Activated CD4-positive, CD25-positive, alpha-beta regulatory T cell treated with anti-CD3 and anti-CD28 coated beads, Interleukin-2, amount 50 U/mL, for 24 hours (primary cell): ENCODE results near the gene AMZ1.
A peak's percentile ranks its signal among the peaks of the same experiment; 100 is the strongest.
"Not testable (repeated sequence)": the region's sequence is repeated elsewhere in the genome, so short reads cannot be mapped to it uniquely, and the experiment has no call there.

Experiments used
- ATAC-seq, 2 donors: fragments of 150-1000 bp; cut with Tn5 transposase; one replicate each; pipeline ENCODE4 v1.10.0; 2021; ENCODE audit warnings: mild to moderate bottlenecking in 1 of 2, moderate library complexity in 1 of 2

Gene AMZ1

GRCh38 chr7:2692543-2692942, 4.5 kb downstream of the AMZ1 start:
- no peak for ATAC-seq

GRCh38 chr7:2693420-2694121, 5.6 kb downstream of the AMZ1 start:
- ATAC-seq, result not testable (repeated sequence)

GRCh38 chr7:2694122-2694436, 6.1 kb downstream of the AMZ1 start:
- not testable (repeated sequence) for ATAC-seq

GRCh38 chr7:2698581-2699288, 10.7 kb downstream of the AMZ1 start:
- peak; percentile 91 to 93 for ATAC-seq

GRCh38 chr7:2699289-2699620, 11.3 kb downstream of the AMZ1 start:
- no peak for ATAC-seq

- no peak for ATAC-seq
Measured at GRCh38 chr7:2700141-2700850, 12.3 kb downstream of the AMZ1 start.

- ATAC-seq, result no peak
Measured at GRCh38 chr7:2701424-2701823, 13.4 kb downstream of the AMZ1 start.

- ATAC-seq, result no peak
Measured at GRCh38 chr7:2701832-2702593, 14.0 kb downstream of the AMZ1 start.

GRCh38 chr7:2702594-2702957, 14.6 kb downstream of the AMZ1 start:
- ATAC-seq, result no peak

- no peak for ATAC-seq
Measured at GRCh38 chr7:2705371-2706096, 17.5 kb downstream of the AMZ1 start.

- ATAC-seq, result no peak
Measured at GRCh38 chr7:2706685-2707126, 18.7 kb downstream of the AMZ1 start.

GRCh38 chr7:2707481-2707880, 19.5 kb downstream of the AMZ1 start:
- ATAC-seq, result no peak

GRCh38 chr7:2708041-2708440, 20.0 kb downstream of the AMZ1 start:
- no peak for ATAC-seq

- ATAC-seq, result no peak
Measured at GRCh38 chr7:2708547-2709310, 20.7 kb downstream of the AMZ1 start.

GRCh38 chr7:2709553-2710285, 21.7 kb downstream of the AMZ1 start:
- ATAC-seq, result peak; percentile 86 to 87

- peak; percentile 73 to 76 for ATAC-seq
Measured at GRCh38 chr7:2710286-2710655, 22.3 kb downstream of the AMZ1 start.

GRCh38 chr7:2710901-2711551, 23.0 kb downstream of the AMZ1 start:
- peak; percentile 13 to 21 for ATAC-seq

GRCh38 chr7:2711895-2712675, 24.1 kb downstream of the AMZ1 start:
- no peak for ATAC-seq

GRCh38 chr7:2713370-2713769, 25.4 kb downstream of the AMZ1 start:
- ATAC-seq, result no peak

GRCh38 chr7:2713978-2714377, 26.0 kb downstream of the AMZ1 start:
- ATAC-seq, result no peak
